NCI-H1105 treated with DMSO at 0.1 percent for 48 hours (cell line): ENCODE measurements around the gene SH2D1B.

Source experiments
- DNase-seq: peaks from one replicate; lab custom pipeline; 2025; lab: John Stamatoyannopoulos, UW

Gene SH2D1B

GRCh38 chr1:162398999-162399580, 12.8 kb downstream of the SH2D1B start:
- no peak for DNase-seq

GRCh38 chr1:162397943-162398560, 13.9 kb downstream of the SH2D1B start:
- no peak for DNase-seq

DNA sequence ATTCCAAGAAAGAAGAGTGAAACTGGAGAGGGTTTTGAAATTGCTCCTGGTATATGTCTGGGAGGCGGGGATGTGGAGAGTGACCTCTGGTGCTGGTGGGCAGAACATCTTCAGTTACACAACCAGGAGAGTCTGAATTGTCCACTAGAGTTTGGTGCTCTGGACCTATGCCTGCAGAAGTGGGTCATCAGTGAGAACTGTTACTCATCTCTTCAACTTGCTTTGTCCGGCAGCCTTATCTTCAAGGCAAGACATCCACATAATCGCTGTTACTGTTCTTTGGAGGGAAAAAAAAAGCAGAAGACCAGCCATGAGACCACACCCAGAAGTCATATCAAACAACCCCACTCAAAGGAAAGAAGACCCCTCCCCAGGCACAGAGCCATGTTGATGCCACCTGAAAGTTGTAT, 14.9 kb downstream of the SH2D1B start:
- no peak for DNase-seq

GRCh38 chr1:162396201-162396906, 15.6 kb downstream of the SH2D1B start:
- DNase-seq = no peak

- peak; percentile 53 for DNase-seq
These were observed 20.0 kb downstream of the SH2D1B start for GRCh38 chr1:162391790-162392563.

DNA sequence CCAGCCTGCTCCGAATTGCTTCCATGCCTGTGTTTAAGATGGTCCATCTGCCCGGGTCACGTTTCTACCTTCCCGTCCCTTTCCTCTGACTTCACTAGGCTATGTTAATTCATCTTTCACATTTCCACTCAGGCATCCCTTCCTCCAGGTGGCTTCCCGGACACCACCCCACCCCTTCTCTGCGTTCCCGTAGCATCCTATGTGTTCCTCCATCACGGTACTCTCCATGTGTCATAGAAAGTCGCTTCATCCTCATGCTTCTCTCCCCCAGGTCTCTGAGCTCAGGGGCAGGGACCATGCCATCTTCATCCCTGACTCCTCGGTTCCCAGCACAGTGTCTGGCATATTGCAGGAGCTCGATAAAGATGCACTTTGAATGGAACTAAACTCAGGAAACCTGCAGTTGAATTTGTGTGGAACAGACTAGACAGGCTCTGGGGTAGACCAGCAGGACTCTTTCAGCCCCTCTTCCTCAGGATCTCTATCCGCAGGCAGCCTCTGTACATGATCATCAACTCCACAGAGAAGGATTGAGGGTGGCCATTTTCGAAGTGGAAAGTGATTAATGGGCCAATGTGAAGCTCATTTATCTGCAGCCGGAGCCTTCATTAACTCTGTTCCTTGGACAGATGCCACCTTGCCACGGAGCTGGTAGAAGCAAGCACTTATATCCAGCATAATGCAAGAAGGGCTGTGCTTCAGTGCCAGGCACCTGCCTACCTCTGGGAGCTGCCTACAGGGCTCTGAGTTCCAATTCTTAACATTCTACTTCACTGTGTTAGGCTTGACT, 21.3 kb downstream of the SH2D1B start:
- DNase-seq = no peak

DNA sequence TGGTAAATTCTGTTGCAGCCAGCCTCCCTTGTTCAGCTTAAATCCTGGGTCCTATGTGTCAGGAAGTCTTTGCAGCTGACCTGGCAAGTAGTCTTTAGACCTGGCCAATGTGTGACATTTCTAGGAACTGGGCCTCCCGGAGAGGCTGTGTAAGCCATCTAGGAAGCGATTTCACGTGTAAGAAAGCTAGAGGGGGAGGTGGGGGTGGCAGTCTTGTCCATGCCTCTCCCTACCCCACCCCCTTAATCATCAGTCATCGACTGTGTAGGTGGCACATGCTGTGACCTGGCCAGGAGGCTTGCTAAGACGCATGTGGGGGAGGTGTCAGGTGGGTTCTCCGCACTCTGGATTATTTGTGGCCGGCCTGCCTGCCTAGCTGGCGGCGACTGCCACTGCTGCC, 22.0 kb downstream of the SH2D1B start:
- no peak for DNase-seq

- DNase-seq = peak; percentile 22
These were observed 22.7 kb downstream of the SH2D1B start for GRCh38 chr1:162389021-162389818.

DNA sequence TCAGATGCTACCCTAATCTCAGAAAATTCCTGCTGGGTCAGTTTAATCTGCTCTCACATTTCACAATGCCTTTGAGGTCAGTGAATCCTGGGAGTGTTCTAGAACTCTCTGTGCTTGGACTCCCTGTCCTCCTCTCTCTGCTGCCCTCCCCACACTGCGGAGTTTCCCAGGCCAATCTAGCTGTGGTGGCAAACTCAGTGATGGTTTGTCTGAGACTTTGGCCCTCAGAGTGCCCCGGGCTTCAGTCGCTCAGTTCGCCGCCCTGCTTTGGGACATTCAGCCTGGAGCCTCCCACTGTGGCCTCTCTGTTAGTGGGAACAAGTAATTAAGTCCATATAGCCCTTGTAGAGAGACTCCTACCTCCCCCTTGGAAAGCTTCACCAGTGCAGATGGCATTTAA, 23.3 kb downstream of the SH2D1B start:
- DNase-seq = no peak

DNA sequence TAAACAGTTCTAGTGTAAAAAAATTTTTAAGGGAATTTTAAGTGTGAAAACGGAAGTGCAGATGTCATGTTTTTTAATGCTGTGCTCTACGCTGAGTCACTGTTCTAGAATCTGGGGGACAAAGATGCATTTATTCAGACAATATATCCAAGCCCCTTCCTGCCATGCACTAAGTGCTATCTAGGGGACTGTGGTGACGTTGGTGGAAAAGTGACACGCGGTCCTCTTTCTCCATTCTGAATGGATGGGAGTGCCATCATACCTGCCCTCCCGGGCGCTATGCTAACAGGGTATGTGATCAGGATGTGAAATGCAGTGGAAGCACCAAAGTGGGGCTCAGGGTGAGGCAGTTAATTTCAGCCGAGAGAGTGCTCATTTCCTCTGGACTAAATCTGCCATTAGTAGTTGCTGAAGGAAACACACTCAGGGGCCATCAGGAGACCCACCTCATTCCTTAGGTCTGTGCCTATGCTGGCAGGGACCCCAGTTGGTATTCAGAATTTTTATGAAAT, 23.8 kb downstream of the SH2D1B start:
- DNase-seq = no peak

- DNase-seq = no peak
These were observed 24.5 kb downstream of the SH2D1B start for GRCh38 chr1:162387226-162388082.

DNA sequence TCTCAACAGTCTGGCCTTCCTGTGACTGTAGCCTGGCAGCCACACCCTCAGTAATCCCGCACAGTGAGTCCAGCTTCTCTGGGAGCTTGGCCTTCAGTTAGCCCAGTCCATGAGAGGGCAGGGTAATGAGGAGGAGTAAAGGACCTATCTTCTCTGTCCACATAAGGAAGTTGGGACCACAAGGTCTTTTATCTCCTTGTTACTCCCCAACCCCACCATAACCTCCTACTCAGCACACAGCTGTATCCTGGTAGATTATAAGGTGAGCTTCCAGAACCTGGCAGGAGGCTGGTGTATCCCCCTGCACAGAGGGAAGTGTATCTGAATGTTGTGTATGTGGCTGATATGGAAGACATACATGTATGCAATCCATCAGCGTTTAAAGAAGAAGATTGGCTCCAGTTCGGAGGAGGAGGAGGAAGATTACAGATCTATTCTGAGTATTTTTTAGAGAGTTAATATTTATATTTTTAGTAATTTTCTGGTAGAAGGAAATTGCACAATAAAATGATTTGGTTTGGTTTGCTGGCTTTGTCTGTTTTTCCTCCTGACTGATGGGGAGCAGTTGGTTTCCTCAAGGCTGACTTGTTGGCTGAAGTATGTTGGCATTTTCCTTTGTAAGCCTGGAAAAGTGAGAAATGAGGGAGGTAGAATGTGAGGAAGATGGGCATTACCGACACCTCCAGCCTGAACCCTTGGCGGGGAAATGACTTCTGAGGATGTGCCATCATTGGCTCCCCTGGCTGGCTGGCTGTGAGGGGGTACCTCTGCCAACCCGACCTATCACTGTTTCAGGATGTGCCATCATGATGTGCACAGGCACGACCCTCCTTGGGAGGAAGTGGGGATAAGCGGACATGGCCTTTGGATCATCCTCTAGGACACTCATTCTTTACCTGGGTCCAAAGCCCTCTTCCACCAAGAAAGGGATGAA, 25.4 kb downstream of the SH2D1B start:
- no peak for DNase-seq

GRCh38 chr1:162385702-162386101, 26.2 kb downstream of the SH2D1B start:
- DNase-seq = no peak

GRCh38 chr1:162385280-162385623, 26.7 kb downstream of the SH2D1B start:
- DNase-seq = no peak

DNA sequence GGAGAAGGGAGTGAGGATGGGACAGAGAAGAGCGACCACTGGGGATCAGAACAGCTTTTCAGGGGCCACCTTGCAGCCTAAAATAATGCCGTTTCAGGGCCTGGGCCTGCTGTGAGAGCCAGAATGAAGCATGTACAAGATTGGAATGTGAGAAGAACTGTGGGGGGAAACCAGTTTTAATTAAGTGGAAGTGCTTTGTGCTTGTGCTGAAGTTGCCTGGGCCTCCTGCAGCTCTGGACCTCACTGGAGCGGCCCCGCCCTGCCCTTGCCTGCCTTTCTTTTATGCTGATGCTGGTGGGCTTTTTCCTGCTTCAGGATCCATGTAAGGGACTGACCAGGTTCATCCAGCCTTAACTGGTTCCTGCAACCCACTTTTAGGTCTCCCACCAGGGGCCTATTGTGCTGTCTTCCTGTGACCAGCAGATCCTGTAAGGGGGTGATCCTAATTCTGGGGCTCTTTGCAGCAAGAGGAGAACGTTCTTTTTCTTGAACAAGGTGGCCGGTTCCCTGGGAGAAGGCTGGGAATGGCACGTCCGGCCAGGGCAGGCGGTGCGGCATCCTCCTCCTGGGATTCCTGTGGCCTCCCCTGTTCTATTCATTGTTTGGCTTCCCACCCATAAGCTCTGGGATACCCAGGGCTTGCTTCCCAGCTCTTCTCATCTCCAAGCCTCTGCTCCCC, 27.2 kb downstream of the SH2D1B start:
- no peak for DNase-seq

DNA sequence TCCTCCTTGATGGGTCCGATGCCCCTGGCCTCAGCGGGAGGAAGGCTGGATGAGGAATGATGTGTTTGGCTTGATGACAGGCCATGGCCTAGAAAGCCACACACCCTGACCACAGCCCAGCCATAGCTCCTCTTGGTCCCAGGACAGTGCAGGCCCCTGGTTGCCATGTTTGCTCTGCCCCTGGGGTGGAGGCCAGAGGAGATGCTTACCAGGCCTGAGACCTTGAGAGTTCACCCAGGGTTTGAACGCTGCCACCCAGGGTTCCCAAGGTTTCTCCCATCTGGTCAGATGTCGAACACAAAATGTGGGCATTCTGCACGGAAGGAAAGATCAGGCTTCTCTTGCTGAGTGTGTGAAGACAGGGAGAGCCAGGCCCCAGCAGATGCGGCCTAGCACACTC, 27.8 kb downstream of the SH2D1B start:
- DNase-seq = no peak

DNA sequence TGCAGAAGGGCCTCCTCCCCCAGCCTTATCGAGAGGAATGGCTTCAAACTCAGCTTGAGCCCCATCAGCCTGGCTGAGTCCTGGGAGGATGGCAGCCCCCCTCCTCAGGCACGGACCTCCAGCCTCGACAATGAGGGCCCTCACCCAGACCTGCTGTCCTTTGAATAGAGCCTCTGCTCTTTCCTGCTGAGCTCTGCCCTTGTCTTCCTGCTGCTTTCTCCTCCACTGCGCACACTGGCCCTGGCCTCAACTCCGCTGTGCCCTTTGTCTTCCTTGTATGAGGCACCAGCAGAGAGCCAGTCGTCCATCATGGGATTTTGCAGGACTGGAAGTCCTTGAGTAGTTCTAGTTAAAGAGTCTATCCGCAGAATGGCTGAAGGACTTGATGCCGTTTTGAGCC, 28.4 kb downstream of the SH2D1B start:
- no peak for DNase-seq

- DNase-seq = no peak
These were observed 28.8 kb downstream of the SH2D1B start for GRCh38 chr1:162383091-162383490.
